RWPE2 (cell line): Measurements from ENCODE around the gene HAUS3.
"Not testable (repeated sequence)": the region's sequence is repeated elsewhere in the genome, so short reads cannot be mapped to it uniquely, and the experiment has no call there.

ENCODE experiments used
- ATAC-seq: fragments of 200-7000 bp; cut with Tn5 transposase; 3 replicates; pipeline ENCODE4 v1.9.1; 2021; ENCODE audit warnings: low read depth
- DNase-seq: peaks from one replicate; pipeline ENCODE4 v3.0.0-alpha.2; 2020; ENCODE audit warnings: low spot score
- H3K27ac ChIP-seq: fragments of 450-650 bp; 2 replicates; pipeline ENCODE4 v1.5.1; 2017; ENCODE audit warnings: mild to moderate bottlenecking; ENCODE audit not compliant: poor library complexity, severe bottlenecking
- H3K27me3 ChIP-seq: fragments of 250-450 bp; sonication (Bioruptor Pico); 2 replicates; pipeline ENCODE4 v1.5.1; 2021; ENCODE audit warnings: mild to moderate bottlenecking, moderate library complexity; ENCODE audit not compliant: insufficient read depth, poor library complexity, severe bottlenecking
- H3K36me3 ChIP-seq: fragments of 250-450 bp; sonication (Bioruptor Pico); 2 replicates; pipeline ENCODE4 v1.5.1; 2020; ENCODE audit warnings: low read depth, mild to moderate bottlenecking, moderate library complexity
- H3K4me1 ChIP-seq: fragments of 250-450 bp; sonication (Bioruptor Pico); 2 replicates; pipeline ENCODE4 v1.5.1; 2021; ENCODE audit warnings: mild to moderate bottlenecking, moderate library complexity; ENCODE audit not compliant: insufficient read depth, poor library complexity, severe bottlenecking
- H3K4me3 ChIP-seq: fragments of 250-450 bp; sonication (Bioruptor Pico); 2 replicates; pipeline ENCODE4 v1.5.1; 2021; ENCODE audit warnings: mild to moderate bottlenecking, moderate library complexity; ENCODE audit not compliant: severe bottlenecking
- H3K9me3 ChIP-seq: fragments of 250-450 bp; sonication (Bioruptor Pico); 2 replicates; pipeline ENCODE4 v1.5.1; 2021; ENCODE audit warnings: mild to moderate bottlenecking, moderate library complexity; ENCODE audit not compliant: severe bottlenecking
- TF ChIP-seq, protein P1 (sequence below): fragments of 450-650 bp; IDR thresholded peaks from one replicate; pipeline ENCODE4 v1.5.1; 2017; ENCODE audit warnings: mild to moderate bottlenecking, moderate library complexity; ENCODE audit not compliant: poor library complexity, severe bottlenecking

Gene HAUS3

DNA sequence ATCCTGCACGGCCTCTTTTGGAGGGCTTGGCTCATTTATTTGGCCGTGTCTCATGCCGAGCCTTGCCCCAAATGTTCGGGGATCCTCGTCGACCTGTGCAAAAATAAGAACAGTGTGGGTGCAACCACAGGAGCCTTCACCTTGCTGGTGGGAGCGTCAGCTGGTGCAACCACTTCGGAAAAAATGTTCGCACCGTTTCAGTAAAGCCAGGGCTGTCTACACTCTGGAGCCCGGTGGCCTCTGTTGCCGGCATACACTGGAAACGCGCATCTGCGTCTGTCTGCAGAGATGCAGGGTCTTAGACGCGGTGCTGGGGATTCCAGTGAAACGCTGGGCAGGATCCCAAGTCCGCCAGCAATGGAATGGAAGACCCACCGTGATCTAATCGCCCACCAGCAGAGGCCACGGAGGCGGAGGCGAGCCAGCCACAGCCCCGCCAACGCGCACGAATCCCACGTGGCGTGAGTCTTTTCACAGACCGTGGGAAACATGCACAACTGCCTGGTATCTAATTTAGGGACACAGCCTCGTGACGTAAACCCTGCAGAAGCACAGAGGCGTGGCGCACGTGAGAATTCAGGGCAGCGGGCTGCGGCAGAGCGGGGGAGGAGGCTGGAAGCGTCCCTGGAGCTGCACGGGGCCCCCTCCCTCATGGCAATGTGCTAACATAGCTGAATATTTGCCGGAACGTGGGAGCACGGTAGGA lies 33.8 kb upstream of the HAUS3 start:
- TF ChIP-seq, protein P1, sequence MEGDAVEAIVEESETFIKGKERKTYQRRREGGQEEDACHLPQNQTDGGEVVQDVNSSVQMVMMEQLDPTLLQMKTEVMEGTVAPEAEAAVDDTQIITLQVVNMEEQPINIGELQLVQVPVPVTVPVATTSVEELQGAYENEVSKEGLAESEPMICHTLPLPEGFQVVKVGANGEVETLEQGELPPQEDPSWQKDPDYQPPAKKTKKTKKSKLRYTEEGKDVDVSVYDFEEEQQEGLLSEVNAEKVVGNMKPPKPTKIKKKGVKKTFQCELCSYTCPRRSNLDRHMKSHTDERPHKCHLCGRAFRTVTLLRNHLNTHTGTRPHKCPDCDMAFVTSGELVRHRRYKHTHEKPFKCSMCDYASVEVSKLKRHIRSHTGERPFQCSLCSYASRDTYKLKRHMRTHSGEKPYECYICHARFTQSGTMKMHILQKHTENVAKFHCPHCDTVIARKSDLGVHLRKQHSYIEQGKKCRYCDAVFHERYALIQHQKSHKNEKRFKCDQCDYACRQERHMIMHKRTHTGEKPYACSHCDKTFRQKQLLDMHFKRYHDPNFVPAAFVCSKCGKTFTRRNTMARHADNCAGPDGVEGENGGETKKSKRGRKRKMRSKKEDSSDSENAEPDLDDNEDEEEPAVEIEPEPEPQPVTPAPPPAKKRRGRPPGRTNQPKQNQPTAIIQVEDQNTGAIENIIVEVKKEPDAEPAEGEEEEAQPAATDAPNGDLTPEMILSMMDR = no peak
- Histone ChIP-seq H3K36me3 (no peaks in the 10 kb centered on the region), H3K27ac (no peak overlapping the region), H3K27me3 (no peaks in the 10 kb centered on the region), H3K4me1 (no peaks in the 10 kb centered on the region), H3K4me3 (no peak overlapping the region), H3K9me3 (no peaks in the 10 kb centered on the region)
- DNase-seq = no peak
- no peak for ATAC-seq

DNA sequence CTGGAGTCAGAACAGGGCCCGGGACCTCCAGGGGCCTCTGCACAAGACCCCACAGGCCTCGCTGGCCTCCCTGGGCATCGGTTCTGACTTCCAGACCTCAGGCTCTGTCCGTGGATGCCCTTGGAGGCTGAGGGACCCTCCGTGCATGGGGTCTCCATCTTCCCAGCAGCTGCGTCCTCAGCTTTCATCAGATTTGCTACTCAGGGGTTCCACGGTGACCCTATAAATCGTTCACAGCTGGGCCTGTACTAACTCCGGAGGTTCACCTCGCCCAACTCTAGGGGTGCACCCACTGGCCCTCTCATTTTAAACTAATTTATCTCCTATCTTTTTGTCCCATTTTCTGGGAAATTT lies 33.1 kb upstream of the HAUS3 start:
- DNase-seq, H3K9me3 ChIP-seq, H3K27ac ChIP-seq, H3K27me3 ChIP-seq, H3K4me1 ChIP-seq, ATAC-seq, H3K36me3 ChIP-seq, H3K4me3 ChIP-seq: not testable (repeated sequence)

DNA sequence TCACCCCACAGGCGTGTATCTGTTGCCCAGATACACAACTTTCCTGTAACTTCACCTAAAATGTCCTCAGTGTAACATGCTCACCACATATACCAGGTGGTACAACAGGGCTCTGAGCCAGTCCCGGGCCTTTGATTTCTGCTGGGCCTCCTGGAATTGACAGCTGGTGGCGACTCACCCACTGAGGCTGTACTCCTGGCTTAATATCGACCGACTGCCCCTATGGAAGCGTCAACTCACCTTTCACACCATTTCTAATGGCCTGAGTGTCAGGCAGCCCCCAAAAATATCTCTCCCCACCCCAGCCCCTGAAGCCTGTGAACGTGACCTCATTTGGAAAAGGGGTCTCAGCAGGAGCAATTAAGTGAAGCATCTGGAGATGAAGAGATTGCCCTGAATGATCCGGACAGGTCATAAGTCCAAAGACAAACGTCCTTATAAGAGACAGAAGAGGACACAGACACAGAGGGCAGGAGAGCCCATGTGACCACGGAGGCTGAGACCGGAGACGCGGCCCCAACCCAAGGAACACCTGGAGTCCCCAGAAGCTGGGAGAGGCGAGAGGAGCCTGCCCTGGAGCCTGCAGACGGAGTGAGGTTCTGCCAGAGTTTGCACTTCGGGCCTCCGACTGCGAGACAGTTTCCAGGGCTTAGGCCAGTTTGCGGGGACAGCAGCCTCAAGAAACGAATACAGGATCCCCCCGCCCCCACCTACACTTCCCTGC lies 32.6 kb upstream of the HAUS3 start:
- DNase-seq (no peak), ATAC-seq (no peak)
- TF ChIP-seq, protein P1 = no peak
- no peaks in the 10 kb centered on the region for H3K9me3 ChIP-seq
- no peak overlapping the region for H3K27ac ChIP-seq
- no peaks in the 10 kb centered on the region for H3K36me3 ChIP-seq
- H3K27me3 ChIP-seq = no peaks in the 10 kb centered on the region
- H3K4me3 ChIP-seq = no peak overlapping the region
- H3K4me1 ChIP-seq = no peaks in the 10 kb centered on the region

DNA sequence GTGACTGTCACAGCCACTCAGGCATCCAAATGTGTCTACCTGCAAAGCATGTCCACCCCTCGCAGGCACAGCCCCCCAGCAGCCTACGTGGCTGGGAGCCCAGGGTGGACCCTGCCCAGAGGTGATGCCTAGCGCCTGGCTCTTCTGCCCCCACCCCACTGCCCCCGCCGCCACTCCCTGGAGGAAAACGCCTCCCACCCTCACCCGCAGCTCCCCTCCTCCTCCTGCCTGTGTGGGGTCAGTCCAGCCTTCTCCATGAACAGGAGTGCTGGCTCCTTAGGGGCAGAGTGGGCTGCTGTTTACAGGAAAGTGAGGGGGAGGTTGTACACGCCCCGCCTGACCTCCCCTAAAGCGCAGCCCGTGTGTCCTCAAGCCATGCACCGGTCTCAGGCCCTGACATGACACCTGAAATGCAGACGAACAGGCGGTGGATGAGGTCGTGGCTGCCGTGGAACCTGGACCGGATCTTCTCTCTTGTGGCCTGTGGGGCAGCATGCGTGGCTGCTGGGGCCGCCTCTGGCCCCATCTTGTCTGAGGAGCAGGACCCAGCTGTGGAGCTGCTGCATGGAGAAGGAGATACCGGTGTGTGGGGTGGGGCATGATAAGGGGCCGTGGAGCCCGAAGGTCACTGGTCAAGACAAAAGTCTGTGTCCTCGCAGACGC lies 31.9 kb upstream of the HAUS3 start:
- no peaks in the 10 kb centered on the region for H3K27me3 ChIP-seq
- no peaks in the 10 kb centered on the region for H3K4me1 ChIP-seq

DNA sequence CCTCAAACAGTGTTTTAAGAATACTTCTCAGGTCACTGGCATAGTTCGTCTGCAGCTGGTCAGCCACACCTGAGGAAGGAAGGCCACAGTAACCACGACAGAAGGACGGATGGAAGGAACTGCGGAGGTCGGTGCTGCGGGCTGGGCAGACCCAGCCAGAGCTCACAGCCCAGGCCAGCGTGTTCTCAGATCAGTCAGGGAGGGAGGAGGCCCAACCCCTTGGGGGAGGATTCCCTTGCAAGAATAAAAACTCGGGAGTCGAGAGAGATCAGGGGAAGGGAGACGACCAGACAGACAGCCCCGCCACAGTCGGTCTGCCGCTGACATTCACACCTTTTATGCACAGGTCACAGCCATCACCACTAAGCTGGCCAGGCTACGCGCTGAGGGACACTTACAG lies 31.3 kb upstream of the HAUS3 start:
- H3K4me1 ChIP-seq = no peaks in the 10 kb centered on the region
- no peak for ATAC-seq
- H3K27ac ChIP-seq = no peak overlapping the region
- no peak for DNase-seq
- TF ChIP-seq, protein P1 = no peak
- no peaks in the 10 kb centered on the region for H3K36me3 ChIP-seq
- H3K9me3 ChIP-seq = no peaks in the 10 kb centered on the region
- H3K4me3 ChIP-seq = no peak overlapping the region
- no peaks in the 10 kb centered on the region for H3K27me3 ChIP-seq

More for the DNA sequence above, 31.9 kb upstream of the HAUS3 start:
- TF ChIP-seq, protein P1 = no peak
- H3K27ac ChIP-seq = no peak overlapping the region
- DNase-seq (no peak), ATAC-seq (no peak)
- no peaks in the 10 kb centered on the region for H3K36me3 ChIP-seq
- no peak overlapping the region for H3K4me3 ChIP-seq
- no peaks in the 10 kb centered on the region for H3K9me3 ChIP-seq
